ENCODE data around the gene KCNJ11. TPM values are rescaled to one million over a fixed set of nuclear protein-coding genes. Genes with fewer than 3 reads are reported as not detected.

Gene KCNJ11
- total RNA-seq, 1 experiment from 2014 or later: 0.11 TPM

GRCh38 chr11:17368551-17368950, 19.9 kb downstream of the KCNJ11 start:
- no peak for DNase-seq (ENCODE audit: low read depth)

- no peak for DNase-seq (ENCODE audit: low read depth)
Measured at GRCh38 chr11:17366495-17366894, 22.0 kb downstream of the KCNJ11 start.

- peak; percentile 73 for DNase-seq (ENCODE audit: low read depth)
Measured at GRCh38 chr11:17354601-17354991, 33.9 kb downstream of the KCNJ11 start.

- DNase-seq (ENCODE audit: low read depth): no peak
Measured at GRCh38 chr11:17353821-17354600, 34.4 kb downstream of the KCNJ11 start.

GRCh38 chr11:17352950-17353820, 35.3 kb downstream of the KCNJ11 start:
- DNase-seq (ENCODE audit: low read depth): peak; percentile 72

- peak; percentile 45 for DNase-seq (ENCODE audit: low read depth)
Measured at GRCh38 chr11:17351510-17352176, 36.8 kb downstream of the KCNJ11 start, which contains the start of gene NCR3LG1. Gene NCR3LG1 (plus strand): TSS chr11:17351800. CDS start chr11:17351970, 170 bp downstream.

GRCh38 chr11:17351172-17351509, 37.3 kb downstream of the KCNJ11 start:
- no peak for DNase-seq (ENCODE audit: low read depth)

- DNase-seq (ENCODE audit: low read depth): no peak
Measured at GRCh38 chr11:17350455-17351171, 37.8 kb downstream of the KCNJ11 start.

- no peak for DNase-seq (ENCODE audit: low read depth)
Measured at GRCh38 chr11:17347676-17348075, 40.8 kb downstream of the KCNJ11 start.

GRCh38 chr11:17343907-17344306, 44.6 kb downstream of the KCNJ11 start:
- DNase-seq (ENCODE audit: low read depth): peak; percentile 85

- DNase-seq (ENCODE audit: low read depth): no peak
Measured at GRCh38 chr11:17343257-17343656, 45.2 kb downstream of the KCNJ11 start.

Other genes starting within 250 kb of the KCNJ11 start
- 23.3 and 24.9 TPM in 2 replicates for gene PIK3C2A, start 180.7 kb downstream of the KCNJ11 start, total RNA-seq (2014; rRNA removed)
- 33.4 and 60.7 TPM in 2 replicates for gene NUCB2, start 111.9 kb downstream of the KCNJ11 start, total RNA-seq (2014; rRNA removed)
- gene NCR3LG1, start 36.9 kb downstream of the KCNJ11 start, total RNA-seq (2014; rRNA removed): 2.0 TPM in 2 replicates
- not detected in 2 replicates for gene ABCC8, start 88.2 kb upstream of the KCNJ11 start, total RNA-seq (2014; rRNA removed)
- gene USH1C, start 155.8 kb upstream of the KCNJ11 start, total RNA-seq (2014; rRNA removed): not detected in 2 replicates
- not detected in 2 replicates for gene OTOG, start 158.6 kb upstream of the KCNJ11 start, total RNA-seq (2014; rRNA removed)